Liver (tissue), 9 donors: ENCODE data around the gene NIT2. TPM values are rescaled to one million over a fixed set of nuclear protein-coding genes. Genes with fewer than 3 reads are reported as not detected.
"Not testable (repeated sequence)": the region's sequence is repeated elsewhere in the genome, so short reads cannot be mapped to it uniquely, and the experiment has no call there.

Source experiments
- DNase-seq: peaks from one replicate; pipeline ENCODE4 v3.0.0-alpha.2; 2017; ENCODE audit warnings: low spot score
- H3K27ac ChIP-seq, 2 donors: one replicate each; pipeline ENCODE4 v1.7.0; 2013; ENCODE audit warnings: inconsistent platforms in 2 of 2, low read length in 2 of 2, control low read depth in 1 of 2, low read depth in 1 of 2, mild to moderate bottlenecking in 1 of 2
- H3K27me3 ChIP-seq, 4 donors: one replicate each; pipeline versions ENCODE4 v1.6.1 to v1.7.0; 2013; ENCODE audit warnings: low read length in 3 of 4, inconsistent platforms in 1 of 4, mild to moderate bottlenecking in 1 of 4, moderate library complexity in 1 of 4; ENCODE audit not compliant: control insufficient read depth in 4 of 4, insufficient read depth in 4 of 4
- H3K36me3 ChIP-seq, 4 donors: one replicate each; pipeline versions ENCODE4 v1.6.1 to v1.7.0; 2013; ENCODE audit warnings: low read length in 3 of 4, mild to moderate bottlenecking in 3 of 4, low read depth in 1 of 4, moderate library complexity in 1 of 4; ENCODE audit not compliant: control insufficient read depth in 4 of 4, insufficient read depth in 3 of 4
- H3K4me1 ChIP-seq, 4 donors: one replicate each; pipeline versions ENCODE4 v1.6.1 to v1.7.0; 2013; ENCODE audit warnings: low read length in 3 of 4, mild to moderate bottlenecking in 3 of 4, moderate library complexity in 1 of 4; ENCODE audit not compliant: control insufficient read depth in 4 of 4, insufficient read depth in 4 of 4
- H3K4me3 ChIP-seq, 3 donors: one replicate each; pipeline versions ENCODE4 v1.6.1 to v1.7.0; 2013; ENCODE audit warnings: low read length in 3 of 3, control low read depth in 1 of 3, low read depth in 1 of 3, mild to moderate bottlenecking in 1 of 3
- H3K9ac ChIP-seq, 2 donors: one replicate each; pipeline ENCODE4 v1.7.0; 2013; ENCODE audit warnings: low read length in 2 of 2, mild to moderate bottlenecking in 2 of 2, moderate library complexity in 2 of 2, control low read depth in 1 of 2, low read depth in 1 of 2
- H3K9me3 ChIP-seq, 4 donors: one replicate each; pipeline versions ENCODE4 v1.6.1 to v1.7.0; 2013; ENCODE audit warnings: low read length in 3 of 4; ENCODE audit not compliant: control insufficient read depth in 4 of 4
- EGR1 ChIP-seq, 2 donors: IDR thresholded peaks; 2 replicates each; pipeline ENCODE4 v1.6.1; 2016 to 2018; ENCODE audit warnings: antibody characterized with exemption in 2 of 2, low read depth in 2 of 2
- FOXA2 ChIP-seq: IDR thresholded peaks from 2 replicates; pipeline ENCODE4 v1.6.1; 2016; ENCODE audit warnings: antibody characterized with exemption
- GABPA ChIP-seq, 2 donors: IDR thresholded peaks in 1 of 2; conservative IDR thresholded peaks in 1 of 2; 2 replicates each; pipeline ENCODE4 v1.6.1; 2016; ENCODE audit warnings: antibody characterized with exemption in 2 of 2, mild to moderate bottlenecking in 1 of 2, moderate library complexity in 1 of 2
- HNF4A ChIP-seq, 2 donors: conservative IDR thresholded peaks; 2 replicates each; pipeline ENCODE4 v1.6.1; 2016; ENCODE audit warnings: antibody characterized with exemption in 2 of 2, mild to moderate bottlenecking in 2 of 2
- HNF4G ChIP-seq: IDR thresholded peaks from 2 replicates; pipeline ENCODE4 v1.6.1; 2016; ENCODE audit warnings: antibody characterized with exemption
- JUND ChIP-seq, 2 donors: IDR thresholded peaks; 2 replicates each; pipeline ENCODE4 v1.6.1; 2016; ENCODE audit warnings: antibody characterized with exemption in 2 of 2
- NR2F2 ChIP-seq: IDR thresholded peaks from 2 replicates; pipeline ENCODE4 v1.6.1; 2016; ENCODE audit warnings: antibody characterized with exemption
- RAD21 ChIP-seq, 2 donors: IDR thresholded peaks; 2 replicates each; pipeline ENCODE4 v1.6.1; 2016; ENCODE audit warnings: antibody characterized with exemption in 2 of 2, mild to moderate bottlenecking in 2 of 2
- RXRA ChIP-seq, 2 donors: IDR thresholded peaks; 2 replicates each; pipeline ENCODE4 v1.6.1; 2017 to 2018; ENCODE audit warnings: antibody characterized with exemption in 2 of 2, mild to moderate bottlenecking in 1 of 2
- SP1 ChIP-seq: IDR thresholded peaks from 2 replicates; pipeline ENCODE4 v1.6.1; 2018; ENCODE audit warnings: antibody characterized with exemption, mild to moderate bottlenecking
- WGBS: extraction: QIAGEN DNeasy Blood & Tissue Kit; methylation state at CpG from one replicate; pipeline ENCODE4 v1.1.7; 2013; 5-methylcytosine and 5-hydroxymethylcytosine counted together
- polyA plus RNA-seq, 2 donors: library from polyadenylated mRNA; stranded (reverse) in 1 of 2; unstranded in 1 of 2; fragments of 200-250 nt in 1 of 2; fragments of >200 nt in 1 of 2; fragmentation: Nextera tagmentation in 1 of 2; extraction: Ambion mirVana in 1 of 2; gene quantifications; one replicate each; pipeline versions ENCODE4 v1.2.1 to v1.2.3, GENCODE V29; 2013 to 2015
- total RNA-seq, 2 donors: library from RNA; depleted of rRNA; stranded (reverse); fragments of >200 nt; gene quantifications; one replicate each; pipeline ENCODE4 v1.2.3, GENCODE V29; 2014
- TF ChIP-seq, protein P1 (sequence below): IDR thresholded peaks from 2 replicates; pipeline ENCODE4 v1.6.1; 2016; ENCODE audit warnings: antibody characterized with exemption, mild to moderate bottlenecking
- TF ChIP-seq, protein P2 (sequence below): IDR thresholded peaks from 2 replicates; pipeline ENCODE4 v1.6.1; 2016; ENCODE audit warnings: antibody characterized with exemption
- TF ChIP-seq, protein P3 (sequence below): IDR thresholded peaks from 2 replicates; pipeline ENCODE4 v1.6.1; 2016; ENCODE audit warnings: antibody characterized with exemption
- donor health status: healthy.
- donor health status: healthy.
- donor health status: healthy.
- donor health status: healthy.
- donor health status: healthy.

The NIT2 gene
- total and polyA plus RNA-seq, 4 donors = 32.4 to 243 (median 55.3) TPM

DNA sequence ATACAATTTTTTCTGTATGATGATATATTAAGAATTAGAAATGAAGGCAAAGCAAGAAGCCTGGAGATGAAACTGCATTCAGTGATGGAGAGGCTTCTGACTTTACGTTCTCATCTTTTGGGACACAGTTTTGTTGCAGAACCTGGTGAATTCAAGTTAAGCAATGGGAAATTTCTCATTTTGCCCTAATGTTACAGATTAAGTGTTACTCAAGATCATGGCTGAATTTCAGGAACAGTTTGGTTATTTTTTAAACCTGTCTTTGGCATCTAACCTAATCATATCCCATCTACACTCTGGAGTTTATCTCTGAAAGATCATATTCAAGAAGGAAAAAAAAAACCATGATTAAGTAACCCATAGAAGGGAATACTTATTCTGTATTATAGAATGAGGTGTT lies 6.0 kb downstream of the NIT2 start (continued):
- TF ChIP-seq, protein P1, sequence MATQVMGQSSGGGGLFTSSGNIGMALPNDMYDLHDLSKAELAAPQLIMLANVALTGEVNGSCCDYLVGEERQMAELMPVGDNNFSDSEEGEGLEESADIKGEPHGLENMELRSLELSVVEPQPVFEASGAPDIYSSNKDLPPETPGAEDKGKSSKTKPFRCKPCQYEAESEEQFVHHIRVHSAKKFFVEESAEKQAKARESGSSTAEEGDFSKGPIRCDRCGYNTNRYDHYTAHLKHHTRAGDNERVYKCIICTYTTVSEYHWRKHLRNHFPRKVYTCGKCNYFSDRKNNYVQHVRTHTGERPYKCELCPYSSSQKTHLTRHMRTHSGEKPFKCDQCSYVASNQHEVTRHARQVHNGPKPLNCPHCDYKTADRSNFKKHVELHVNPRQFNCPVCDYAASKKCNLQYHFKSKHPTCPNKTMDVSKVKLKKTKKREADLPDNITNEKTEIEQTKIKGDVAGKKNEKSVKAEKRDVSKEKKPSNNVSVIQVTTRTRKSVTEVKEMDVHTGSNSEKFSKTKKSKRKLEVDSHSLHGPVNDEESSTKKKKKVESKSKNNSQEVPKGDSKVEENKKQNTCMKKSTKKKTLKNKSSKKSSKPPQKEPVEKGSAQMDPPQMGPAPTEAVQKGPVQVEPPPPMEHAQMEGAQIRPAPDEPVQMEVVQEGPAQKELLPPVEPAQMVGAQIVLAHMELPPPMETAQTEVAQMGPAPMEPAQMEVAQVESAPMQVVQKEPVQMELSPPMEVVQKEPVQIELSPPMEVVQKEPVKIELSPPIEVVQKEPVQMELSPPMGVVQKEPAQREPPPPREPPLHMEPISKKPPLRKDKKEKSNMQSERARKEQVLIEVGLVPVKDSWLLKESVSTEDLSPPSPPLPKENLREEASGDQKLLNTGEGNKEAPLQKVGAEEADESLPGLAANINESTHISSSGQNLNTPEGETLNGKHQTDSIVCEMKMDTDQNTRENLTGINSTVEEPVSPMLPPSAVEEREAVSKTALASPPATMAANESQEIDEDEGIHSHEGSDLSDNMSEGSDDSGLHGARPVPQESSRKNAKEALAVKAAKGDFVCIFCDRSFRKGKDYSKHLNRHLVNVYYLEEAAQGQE = no peak
- TF ChIP-seq FOXA2 (no peak), HNF4G (no peak)

DNA sequence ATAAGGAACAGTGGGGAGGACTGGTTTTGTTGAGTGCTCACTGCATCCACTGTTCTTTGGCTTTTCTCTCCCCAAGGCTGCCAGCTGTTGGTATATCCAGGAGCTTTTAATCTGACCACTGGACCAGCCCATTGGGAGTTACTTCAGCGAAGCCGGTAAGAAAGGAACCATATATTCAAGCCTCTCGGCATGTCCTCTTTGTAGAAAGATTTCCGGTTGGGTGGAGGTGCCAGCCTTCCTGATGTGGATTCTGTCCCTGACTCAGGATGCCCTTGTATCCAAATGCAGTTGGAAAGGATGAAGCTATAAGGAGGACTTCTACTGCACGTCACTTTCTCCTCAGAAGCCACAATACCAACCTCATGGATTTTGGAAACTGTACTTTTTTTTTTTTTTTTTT lies 14.2 kb downstream of the NIT2 start:
- Histone ChIP-seq H3K9me3 (no peaks in the 10 kb centered on the region), H3K4me3 (no peak overlapping the region), H3K27me3 (no peaks in the 10 kb centered on the region), H3K36me3 (peaks cover 2 to 50% (median 47%) of the 10 kb centered on the region in 4 donors), H3K4me1 (peaks cover 0 to 16% (median 12%) of the 10 kb centered on the region in 4 donors), H3K9ac (no peak overlapping the region), H3K27ac (no peak overlapping the region)
- 94% methylated on average over 5 of the region's 5 CpGs for WGBS
- TF ChIP-seq, protein P2, sequence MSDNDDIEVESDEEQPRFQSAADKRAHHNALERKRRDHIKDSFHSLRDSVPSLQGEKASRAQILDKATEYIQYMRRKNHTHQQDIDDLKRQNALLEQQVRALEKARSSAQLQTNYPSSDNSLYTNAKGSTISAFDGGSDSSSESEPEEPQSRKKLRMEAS = no peak
- TF ChIP-seq HNF4A (conservative IDR thresholded peaks at IDR 0.05) (no peak), JUND (IDR thresholded peaks at IDR 0.05) (no peak)
- DNase-seq = no peak

DNA sequence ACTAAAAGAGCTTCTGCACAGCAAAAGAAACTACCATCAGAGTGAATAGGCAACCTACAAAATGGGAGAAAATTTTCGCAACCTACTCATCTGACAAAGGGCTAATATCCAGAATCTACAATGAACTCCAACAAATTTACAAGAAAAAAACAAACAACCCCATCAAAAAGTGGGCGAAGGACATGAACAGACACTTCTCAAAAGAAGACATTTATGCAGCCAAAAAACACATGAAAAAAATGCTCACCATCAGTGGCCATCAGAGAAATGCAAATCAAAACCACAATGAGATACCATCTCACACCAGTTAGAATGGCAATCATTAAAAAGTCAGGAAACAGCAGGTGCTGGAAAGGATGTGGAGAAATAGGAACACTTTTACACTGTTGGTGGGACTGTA lies 17.2 kb downstream of the NIT2 start:
- not testable (repeated sequence) for H3K9me3 ChIP-seq, H3K27me3 ChIP-seq, DNase-seq, H3K4me3 ChIP-seq, H3K9ac ChIP-seq
- Histone ChIP-seq H3K27ac (peak overlapping the region in 1 of 2 donors; percentile 75), H3K36me3 (peaks cover 8 to 53% (median 45%) of the 10 kb centered on the region in 4 donors), H3K4me1 (peaks cover 0 to 16% (median 12%) of the 10 kb centered on the region in 4 donors)
- WGBS = 92% methylated on average over 2 of the region's 2 CpGs

DNA sequence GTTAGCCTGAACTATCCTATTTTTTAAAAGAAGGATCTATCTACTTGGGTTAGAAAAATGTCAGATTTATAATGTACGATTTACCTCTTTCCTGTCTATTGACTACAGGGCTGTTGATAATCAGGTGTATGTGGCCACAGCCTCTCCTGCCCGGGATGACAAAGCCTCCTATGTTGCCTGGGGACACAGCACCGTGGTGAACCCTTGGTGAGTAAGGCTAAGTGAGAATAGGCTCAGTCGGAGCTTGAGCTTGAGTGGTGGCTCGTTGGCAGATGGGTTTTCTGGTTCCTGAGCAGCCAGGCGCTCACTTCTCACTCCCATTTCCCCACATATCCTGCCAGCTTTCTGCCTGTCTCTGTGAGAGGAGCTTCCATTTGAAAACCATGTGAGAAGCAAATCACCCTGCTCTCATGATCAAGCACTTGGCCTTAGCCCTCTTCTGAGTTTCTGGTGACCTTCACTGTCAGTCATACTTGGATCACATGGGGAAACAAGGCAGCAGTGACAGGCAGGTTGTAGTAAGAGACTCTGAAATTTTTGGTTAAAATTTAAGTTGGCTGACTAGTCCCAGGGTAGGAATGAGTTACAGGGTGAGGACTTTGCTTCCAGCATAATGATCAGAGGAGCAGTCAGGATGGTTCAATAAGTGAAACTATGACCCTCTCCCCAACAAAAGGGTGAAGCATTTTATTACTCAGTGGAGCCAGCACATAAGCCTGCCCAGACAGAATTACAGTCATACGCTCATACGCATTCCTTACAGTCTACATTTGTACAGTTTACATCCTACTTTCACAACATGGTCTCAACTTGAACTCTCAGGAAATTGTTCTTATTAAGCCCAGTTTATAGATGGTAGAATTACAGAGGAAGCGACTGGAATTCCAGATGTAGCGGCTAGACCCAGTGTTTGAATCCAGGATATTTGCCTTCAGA lies 18.0 kb downstream of the NIT2 start:
- H3K4me1 ChIP-seq = peaks cover 0 to 16% (median 12%) of the 10 kb centered on the region in 4 donors
- no peaks in the 10 kb centered on the region for H3K9me3 ChIP-seq
- H3K36me3 ChIP-seq = peaks cover 8 to 50% (median 44%) of the 10 kb centered on the region in 4 donors
- no peak for DNase-seq
- WGBS = 61% methylated on average over 10 of the region's 10 CpGs
- no peak overlapping the region for H3K4me3 ChIP-seq
- H3K27ac ChIP-seq = peak overlapping the region; percentile 58 to 75
- TF ChIP-seq NR2F2 (peak; percentile 21), HNF4G (peak; percentile 59), EGR1 (IDR thresholded peaks at IDR 0.05; ENCODE audit: low read depth in 2 of 2) (no peak), RAD21 (IDR thresholded peaks at IDR 0.05) (peak in 1 of 2 donors; percentile 25), SP1 (peak; percentile 80), JUND (IDR thresholded peaks at IDR 0.05) (peak in 1 of 2 donors; percentile 15), GABPA (IDR thresholded peaks at IDR 0.05 in 1 of 2, conservative IDR thresholded peaks at IDR 0.05 in 1 of 2) (no peak), RXRA (IDR thresholded peaks at IDR 0.05) (peak; percentile 47 to 65), HNF4A (conservative IDR thresholded peaks at IDR 0.05) (peak; percentile 79 to 87)
- TF ChIP-seq, protein P2 = peak; percentile 38
- TF ChIP-seq, protein P3, sequence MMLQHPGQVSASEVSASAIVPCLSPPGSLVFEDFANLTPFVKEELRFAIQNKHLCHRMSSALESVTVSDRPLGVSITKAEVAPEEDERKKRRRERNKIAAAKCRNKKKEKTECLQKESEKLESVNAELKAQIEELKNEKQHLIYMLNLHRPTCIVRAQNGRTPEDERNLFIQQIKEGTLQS = no peak
- H3K27me3 ChIP-seq = no peaks in the 10 kb centered on the region
- no peak overlapping the region for H3K9ac ChIP-seq
